GM21515 (cell line): Measurements from ENCODE around the gene PODXL2.

Experiments used
- ATAC-seq: cut with Tn5 transposase; IDR thresholded peaks from one replicate; pipeline ENCODE4 v1.9.1; 2021; ENCODE audit not compliant: unreplicated experiment

The PODXL2 gene, protein sequence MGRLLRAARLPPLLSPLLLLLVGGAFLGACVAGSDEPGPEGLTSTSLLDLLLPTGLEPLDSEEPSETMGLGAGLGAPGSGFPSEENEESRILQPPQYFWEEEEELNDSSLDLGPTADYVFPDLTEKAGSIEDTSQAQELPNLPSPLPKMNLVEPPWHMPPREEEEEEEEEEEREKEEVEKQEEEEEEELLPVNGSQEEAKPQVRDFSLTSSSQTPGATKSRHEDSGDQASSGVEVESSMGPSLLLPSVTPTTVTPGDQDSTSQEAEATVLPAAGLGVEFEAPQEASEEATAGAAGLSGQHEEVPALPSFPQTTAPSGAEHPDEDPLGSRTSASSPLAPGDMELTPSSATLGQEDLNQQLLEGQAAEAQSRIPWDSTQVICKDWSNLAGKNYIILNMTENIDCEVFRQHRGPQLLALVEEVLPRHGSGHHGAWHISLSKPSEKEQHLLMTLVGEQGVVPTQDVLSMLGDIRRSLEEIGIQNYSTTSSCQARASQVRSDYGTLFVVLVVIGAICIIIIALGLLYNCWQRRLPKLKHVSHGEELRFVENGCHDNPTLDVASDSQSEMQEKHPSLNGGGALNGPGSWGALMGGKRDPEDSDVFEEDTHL

DNA sequence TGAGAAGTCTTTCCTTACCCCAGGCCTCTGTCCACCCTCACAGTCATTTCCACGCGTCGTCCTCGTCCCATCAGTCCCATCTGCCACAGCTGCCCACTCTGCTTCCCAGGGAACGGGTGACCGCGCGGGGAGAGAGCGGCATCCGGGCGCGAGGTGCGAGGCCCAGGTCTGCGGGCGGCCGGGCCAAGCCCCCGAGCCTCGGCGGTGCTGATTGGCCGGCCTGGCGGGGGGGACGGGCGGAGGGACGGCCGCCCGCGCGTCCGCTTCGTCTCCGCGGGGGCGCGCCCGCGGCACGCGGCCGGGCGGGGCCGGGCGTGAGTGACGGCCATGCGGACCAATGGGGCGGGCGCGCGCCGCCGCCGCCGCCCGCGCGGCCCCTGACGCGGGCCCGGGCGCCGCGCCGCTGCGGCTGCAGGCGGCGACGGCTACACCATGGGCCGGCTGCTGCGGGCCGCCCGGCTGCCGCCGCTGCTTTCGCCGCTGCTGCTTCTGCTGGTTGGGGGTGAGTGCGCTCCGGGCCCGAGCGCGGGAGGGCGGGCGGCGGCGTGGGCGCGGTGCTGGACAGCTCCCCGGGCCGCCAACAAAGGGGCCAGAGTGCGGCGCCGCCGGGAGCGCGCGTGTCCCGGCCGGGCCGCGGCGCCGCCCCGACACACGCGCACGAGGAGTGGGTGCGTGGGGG is at the start of gene PODXL2:
PODXL2 (plus strand) TSS at position 398 of the 679 bp plus-strand sequence; CDS start at position 433, 35 bp downstream.
- ATAC-seq, result no peak

DNA sequence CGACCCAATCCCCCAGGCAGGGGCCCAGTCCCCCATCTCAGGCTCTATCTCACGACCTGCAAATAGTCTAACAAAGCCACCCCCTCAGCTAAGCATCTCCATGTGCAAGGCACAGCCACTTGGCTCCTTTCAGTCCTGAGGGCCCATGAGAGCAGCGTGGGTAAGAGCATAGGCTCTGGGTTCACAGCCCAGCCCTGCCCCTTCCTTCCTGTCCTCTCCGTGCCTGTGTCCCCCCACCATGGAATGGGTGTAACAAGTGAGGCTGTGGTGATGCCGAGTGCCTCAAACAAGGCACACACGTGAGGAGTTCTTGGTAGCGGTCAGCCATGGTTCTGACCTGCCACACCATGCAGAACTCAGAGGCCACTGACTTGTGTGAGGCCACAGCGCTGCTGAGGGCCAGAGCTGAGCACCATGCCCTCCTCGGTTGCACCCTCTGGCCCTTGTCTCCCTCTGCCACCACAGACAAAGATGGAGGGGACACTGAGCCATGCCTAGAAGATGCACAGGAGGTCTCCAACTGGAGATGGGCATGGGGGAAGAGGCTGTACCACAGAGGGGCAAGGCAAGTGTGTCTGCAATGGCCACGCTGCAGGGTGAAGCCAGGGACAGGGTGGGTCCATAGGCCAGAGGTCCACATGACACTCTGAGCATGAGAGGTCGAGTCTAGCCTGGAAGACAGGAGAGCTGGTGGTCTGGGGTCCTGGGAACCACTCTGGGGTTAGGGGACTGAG is 48.5 kb upstream of the PODXL2 start:
- ATAC-seq, result no peak

DNA sequence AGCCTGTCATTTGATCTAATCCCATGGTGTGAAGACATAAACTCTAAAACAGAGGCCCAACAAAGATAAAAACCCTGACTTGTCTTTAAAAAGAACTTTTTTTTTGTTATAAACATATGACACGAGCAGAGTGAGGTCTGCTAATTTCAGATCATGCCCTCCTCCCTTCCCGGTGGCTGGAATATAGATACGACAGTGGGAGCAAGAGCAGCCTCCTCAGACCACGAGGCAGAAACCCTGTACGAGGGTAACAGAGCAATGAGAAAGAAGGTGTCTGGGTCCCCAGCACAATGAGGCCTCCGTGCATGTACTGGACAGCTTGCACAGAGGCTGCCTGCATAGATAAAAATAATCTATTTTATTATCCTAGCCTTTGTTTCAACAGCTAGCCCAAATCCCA is 44.3 kb upstream of the PODXL2 start:
- no peak for ATAC-seq

DNA sequence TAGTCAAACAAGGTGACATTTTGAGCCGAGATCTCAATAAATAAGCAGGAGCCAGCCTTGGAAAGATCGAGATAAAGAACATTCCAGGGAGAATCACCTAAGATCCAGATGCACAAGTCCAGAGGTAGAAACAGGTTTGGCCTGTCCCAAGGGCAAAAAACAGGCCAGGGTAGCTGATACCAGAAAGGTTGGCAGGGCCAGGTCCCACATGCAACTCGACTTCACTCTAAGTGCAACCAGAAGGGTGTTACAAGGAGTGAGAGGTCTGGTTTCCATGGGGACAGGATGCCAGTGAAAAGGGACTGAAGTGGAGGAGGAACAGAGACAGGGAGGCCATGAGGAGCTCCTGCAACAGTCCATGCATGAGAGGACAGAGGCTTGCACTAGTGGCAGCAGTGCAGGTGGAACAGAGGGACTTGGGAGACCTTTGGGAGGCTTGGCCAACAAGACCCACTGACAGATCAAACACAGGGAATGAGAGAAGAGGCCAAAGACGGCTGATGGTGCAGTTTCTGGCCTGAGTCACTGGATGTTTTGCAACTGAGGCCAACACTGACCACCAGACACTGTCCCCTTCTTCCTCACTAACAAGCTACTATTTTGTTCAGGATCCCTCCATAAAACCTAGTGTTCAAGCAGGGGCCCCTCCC is 43.7 kb upstream of the PODXL2 start:
- ATAC-seq, result no peak

DNA sequence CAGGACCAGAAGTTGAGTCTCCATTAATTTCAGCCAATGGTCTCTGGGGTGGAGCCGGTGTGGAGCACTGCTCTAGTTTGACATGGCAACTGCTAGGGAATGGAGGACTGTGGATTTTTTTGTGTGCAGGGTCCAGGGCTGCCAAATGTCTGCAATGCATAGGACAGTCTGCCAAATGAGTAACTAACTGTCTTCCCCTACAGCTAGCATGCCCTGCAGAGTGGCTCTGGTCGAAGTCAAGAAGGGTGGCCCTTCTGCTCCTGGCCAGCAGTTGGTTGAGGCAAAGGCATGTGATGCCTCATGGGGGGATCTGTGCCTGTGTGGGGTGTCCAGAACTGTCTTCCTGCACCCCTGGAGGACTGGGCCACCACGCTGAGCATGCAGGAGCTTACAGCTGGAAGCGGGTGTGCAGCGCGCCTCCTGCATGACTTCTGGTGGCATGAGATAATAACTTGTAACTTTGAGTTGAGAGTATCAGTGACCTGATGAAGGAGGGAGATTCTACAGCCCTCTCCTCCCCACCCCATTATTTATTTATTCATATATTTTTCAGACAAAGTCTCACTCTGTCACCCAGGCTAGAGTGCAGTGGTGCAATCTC is 43.1 kb upstream of the PODXL2 start:
- no peak for ATAC-seq

DNA sequence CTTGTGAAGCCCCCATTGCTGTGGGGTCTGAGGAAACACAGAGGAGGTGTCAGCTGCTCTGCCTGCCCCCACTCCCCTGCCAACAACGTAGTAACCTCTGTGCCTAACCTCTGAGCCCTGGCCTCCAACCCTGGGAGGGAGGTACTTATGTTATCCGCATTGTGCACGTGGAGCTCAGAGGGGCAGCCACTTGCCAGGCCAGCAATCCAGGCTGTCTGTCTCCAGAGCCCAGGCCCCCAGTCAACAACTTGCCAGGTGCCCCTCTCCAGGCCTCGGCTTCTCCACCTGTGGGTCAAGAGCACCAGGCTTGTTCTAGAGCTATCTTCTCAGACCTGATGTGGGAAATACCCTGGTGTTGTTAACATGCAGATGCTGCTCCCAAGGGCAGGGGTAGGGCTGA is 41.1 kb upstream of the PODXL2 start:
- no peak for ATAC-seq

DNA sequence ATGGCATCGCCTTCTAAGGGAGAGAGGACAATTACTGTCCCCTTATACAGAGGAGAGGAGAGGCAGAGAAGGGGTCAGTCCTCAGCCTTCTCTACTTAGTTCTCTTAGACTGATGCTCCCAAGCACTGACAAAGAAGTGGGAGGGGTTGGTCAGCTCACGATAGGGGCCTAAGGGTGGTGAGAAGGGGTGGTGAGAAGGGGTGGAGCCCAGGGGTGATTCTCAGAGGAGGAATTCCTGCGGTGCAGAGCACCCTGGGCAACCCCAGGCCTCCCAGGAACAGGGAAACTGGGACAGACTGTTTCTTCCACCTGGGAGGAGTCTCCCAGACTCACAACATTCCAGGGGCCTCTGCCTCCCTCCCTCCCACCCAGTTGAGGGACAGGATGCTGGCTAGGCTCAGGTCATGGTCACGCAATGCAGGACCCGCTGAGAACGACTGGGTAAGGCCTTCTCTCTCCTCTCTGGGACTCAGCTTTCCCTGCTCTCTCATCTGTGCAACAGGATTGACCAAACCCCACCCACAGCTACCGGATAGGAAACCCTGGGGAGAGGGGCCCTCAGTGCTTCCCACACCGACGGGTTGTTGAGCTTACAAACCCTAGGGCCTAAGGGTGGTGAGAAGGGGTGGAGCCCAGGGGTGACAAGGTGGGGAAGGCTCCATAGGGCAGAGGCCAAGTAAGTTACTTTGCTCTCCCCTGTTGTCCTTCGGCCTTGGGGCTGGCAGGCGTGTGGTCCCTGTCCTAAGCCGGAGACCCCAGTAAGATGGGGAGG is 40.0 kb upstream of the PODXL2 start:
- no peak for ATAC-seq

DNA sequence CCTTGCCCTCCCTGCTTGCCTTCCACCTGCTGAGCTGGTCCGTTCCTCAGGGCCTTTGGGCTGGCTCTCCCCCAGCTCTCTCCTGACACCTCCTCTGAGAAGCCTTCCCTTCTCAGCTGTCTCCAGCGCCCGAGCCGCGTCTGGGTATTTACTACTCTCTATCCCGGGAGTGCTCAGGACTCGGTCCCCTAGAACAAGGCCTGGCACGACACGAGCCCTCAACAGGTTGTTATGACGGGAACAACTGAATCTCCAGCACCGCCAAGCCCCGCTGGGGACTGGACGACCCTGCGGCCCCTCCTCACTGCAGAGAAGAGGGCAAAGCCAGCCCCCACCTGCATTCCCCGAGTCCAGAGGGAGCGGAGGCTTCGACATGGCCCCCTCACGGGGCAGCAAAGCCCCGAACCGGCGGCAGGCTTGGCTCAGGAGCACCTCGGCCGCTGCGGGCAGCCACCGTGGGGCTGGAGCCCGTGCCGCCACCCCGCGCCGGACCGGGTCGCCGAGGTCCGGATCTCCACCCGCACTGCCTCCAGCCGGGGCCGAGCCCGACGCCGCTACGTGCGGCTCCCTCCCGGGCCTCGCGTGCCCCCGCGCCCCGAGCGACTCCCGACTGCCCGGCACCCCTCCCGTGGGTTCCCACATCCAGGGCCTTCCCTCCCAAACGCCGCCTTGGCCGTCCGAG is 39.2 kb upstream of the PODXL2 start:
- peak; percentile 4 for ATAC-seq

DNA sequence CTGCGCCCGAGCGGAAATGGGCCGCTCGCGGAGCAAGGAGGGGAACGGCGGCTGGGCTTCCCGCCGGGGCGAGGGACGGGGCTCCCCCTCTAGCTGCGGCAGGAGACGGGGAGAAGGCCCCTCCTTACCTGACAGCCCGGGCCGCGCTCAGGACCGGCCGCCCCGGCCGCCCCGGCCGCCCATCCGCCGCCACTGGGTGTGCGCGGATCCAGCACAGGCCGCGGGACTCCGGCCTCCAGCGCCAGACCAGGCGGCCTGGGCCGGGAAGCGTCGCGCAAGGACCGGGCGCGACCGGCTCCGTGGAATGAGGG is 38.7 kb upstream of the PODXL2 start:
- peak; percentile 32 for ATAC-seq

DNA sequence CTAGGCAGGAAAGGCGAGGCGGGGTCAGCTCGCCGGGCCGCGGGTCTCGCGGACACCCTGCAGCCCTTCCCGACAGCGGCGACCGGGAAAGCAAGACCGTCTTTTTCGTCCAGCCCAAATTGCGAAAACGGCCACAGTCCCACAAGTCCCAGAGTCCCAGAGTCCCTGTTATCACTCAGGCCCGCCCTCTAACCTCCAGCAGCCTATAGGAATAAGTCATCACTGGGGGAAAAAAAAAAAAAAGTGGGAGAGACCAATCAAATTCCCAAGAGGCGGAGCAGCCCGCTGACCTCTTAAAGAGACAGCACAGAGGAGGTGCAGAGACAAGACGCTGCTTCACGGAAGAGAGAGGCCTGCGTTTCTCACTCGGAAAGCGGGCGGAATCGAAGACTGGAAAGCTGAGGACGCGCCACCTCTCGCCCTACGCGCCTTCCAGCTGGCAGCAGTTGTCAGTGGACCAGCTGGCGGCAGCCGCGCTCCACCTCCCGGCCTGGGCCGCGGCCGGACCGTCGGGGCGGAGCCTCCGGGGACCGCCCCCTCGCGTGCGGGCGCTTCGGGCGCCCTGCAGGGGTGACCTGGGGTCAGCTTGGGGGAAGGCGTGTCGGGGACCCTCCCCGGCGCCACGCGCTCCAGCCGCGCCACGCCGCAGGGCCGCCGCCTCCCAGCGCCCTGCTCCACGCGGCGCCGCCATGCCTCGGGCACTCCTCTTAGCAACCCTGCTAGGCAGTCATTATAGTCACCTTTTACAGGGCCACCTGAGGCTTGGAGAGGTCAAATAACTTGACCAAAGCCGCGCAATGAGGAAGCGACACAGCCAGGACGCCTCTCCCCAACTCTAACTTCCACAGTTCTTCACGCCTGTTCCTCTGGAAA is 38.2 kb upstream of the PODXL2 start, which contains the start of gene TPRA1:
TPRA1 (minus strand) TSS at position 141 of the 873 bp plus-strand sequence. CDS start 10,587 bp downstream, outside the sequence.
- peak; percentile 65 for ATAC-seq

DNA sequence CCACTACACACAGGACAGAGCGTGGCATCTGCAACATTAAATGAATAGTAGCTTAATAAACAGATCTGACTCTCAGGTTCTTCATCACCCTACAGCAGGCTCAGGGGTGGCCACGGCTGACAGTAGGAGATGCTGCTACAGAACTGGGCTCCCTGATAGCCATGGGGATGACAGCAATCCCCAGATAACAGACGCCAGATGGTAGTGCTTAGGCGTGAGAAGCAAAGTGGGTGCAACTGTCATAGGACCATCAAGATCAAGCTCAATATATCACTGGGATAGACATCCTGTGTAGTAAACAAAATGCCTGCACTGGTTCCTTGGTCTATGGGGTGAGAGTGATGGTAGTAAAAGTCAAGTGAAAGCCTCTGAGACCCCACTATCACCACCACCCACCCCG is 35.8 kb upstream of the PODXL2 start:
- ATAC-seq, result no peak

DNA sequence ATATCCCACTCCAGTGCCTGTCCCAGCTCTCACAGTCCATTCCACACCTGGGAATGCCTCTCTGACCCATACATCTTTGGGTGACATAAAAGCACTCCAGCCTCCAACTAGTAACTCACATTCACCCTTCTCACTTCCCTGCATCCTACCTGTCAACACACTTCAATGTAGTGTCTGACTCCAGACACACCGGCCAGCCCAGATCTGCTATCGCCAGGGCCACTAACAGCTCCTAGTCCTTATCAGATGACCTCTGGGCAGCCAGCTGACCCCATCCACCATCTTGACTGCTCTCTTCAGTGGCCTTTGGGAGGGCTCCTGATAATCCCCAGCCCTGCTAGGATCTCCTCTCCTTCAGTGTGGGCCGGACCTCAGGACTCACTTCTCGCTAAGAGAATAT is 33.7 kb upstream of the PODXL2 start:
- no peak for ATAC-seq

DNA sequence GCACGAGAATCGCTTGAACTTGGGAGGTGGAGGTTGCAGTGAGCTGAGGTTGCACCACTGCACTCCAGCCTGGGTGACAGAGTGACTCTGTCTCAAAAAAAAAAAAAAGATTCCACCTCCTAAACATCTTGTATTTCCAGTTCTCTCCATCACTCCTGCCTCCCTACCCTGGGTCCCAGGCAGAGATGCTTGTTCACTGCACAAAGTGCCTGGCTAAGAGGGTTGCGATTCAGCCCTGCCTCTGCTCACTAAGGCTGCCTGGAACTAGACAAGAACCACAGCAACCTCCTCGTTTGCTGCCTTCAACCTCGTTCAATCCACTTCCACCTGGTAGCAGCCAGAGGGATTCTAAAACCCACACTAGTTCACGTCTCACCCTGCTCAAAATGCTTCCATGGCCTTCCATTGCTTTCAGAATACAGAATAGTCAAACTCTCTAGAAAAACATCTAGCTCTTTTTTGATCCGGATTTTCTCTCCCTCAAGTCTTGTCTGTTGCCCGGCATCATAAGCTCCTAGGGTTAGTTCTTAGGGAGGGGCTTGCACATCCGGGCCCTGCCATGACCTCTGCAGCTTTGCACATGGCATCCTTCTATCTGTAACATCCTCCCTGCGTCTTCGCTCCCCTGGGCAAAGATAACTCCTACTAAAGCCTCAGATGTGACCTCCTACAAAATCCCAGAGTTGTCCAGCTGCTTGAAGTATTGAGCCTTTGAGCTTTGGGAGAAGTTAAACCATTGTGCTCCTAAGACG is 31.8 kb upstream of the PODXL2 start:
- ATAC-seq, result no peak

DNA sequence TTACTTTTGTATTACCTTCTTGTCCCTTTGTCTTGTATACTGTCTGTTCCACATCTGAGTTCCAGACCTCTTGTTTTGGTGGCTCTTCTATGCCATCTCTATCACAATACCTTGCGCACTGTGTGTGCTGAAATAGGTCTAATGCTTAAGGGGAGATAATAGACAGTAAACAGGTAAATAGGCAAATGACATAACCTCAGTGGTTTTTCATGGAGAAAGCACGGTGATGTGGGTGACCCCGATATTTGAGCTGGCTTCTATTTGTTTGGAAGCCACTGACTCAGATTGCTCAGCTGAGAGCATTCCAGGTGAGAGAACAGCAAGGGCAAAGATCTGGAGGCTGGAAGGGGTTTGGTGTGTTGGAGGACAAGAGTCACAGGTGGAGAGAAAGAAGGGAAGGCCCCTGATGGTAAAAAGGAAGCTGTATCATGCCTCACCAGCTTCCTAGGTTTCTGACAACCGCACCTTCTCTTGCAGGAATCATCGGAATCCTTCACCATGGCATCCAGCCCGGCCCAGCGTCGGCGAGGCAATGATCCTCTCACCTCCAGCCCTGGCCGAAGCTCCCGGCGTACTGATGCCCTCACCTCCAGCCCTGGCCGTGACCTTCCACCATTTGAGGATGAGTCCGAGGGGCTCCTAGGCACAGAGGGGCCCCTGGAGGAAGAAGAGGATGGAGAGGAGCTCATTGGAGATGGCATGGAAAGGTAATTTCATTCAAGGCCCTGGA is 30.0 kb upstream of the PODXL2 start:
- no peak for ATAC-seq

DNA sequence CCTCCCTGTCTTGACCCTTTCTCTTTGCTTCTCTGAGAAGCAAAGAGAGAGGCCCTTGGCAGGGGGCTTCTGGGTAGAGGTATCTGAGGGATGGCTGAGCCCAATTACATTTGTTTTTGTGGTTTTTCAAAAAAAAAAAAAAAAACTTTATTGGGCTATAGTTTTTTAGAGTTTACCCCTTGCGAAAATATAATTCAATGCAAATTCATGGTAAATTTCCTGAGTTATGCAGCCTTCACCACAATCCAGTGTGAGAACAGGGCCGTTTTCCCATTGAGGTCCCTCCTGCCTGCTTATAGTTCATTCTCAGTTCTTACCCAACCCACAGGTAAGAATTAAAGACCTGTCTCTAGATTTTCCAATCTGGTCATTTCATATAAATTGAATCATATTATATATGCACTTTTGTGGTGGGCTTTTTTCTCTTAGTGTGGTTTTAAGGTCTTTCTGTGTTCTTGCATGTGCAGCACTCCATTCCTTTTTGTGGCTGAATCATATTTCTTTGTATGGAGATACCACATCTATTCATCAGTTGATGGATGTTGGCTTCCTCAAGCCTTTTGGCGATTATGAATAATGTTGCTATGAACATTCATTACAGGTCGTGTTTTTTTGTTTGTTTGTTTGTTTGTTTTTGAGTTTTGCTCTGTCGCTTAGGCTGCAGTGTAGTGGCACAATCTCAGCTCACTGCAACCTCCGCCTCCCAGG is 28.1 kb upstream of the PODXL2 start:
- no peak for ATAC-seq

DNA sequence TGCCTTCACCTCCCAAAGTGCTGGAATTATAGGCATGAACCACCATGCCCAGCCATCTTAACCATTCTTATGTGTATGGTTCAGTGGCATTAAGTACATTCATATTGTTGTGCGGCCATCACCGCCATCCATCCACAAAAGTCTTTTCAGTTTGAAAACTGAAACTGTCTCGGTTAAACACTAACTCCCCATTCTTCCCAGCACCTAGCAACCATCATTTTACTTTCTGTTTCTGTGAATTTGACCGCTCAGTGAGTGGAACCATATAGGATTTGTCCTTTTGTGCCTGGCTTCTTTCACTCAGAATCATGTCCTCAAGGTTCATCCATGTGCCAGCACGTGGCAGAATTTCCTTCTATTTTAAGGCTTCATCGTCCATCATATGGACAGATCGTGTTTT is 24.9 kb upstream of the PODXL2 start:
- ATAC-seq, result no peak
